ENCODE results near the gene CD37.
"Not testable (repeated sequence)": the region's sequence is repeated elsewhere in the genome, so short reads cannot be mapped to it uniquely, and the experiment has no call there.

CD37 gene

GRCh38 chr19:49335071-49335783, at the start of gene CD37:
Gene CD37, plus strand, starts transcription at chr19:49335406. Its CDS starts 135 bp downstream, at chr19:49335541.
- DNase-seq (ENCODE audit: low read depth), result no peak
- no peak within 1 kb of the TSS for H3K4me3 ChIP-seq (ENCODE audit: low read length)
- no peak for TF ChIP-seq CTCF (IDR thresholded peaks at IDR 0.05; ENCODE audit: insufficient read depth, low read depth, low read length, missing control alignments)

GRCh38 chr19:49287141-49287770, 48.0 kb upstream of the CD37 start:
- no peak overlapping the region for H3K4me3 ChIP-seq (ENCODE audit: low read length)
- no peak for TF ChIP-seq CTCF (IDR thresholded peaks at IDR 0.05; ENCODE audit: insufficient read depth, low read depth, low read length, missing control alignments)
- no peak for DNase-seq (ENCODE audit: low read depth)

GRCh38 chr19:49288205-49288604, 47.0 kb upstream of the CD37 start:
- not testable (repeated sequence) for H3K4me3 ChIP-seq (ENCODE audit: low read length); DNase-seq (ENCODE audit: low read depth)

GRCh38 chr19:49289286-49289685, 45.9 kb upstream of the CD37 start:
- DNase-seq (ENCODE audit: low read depth); H3K4me3 ChIP-seq (ENCODE audit: low read length): not testable (repeated sequence)

- no peak for TF ChIP-seq CTCF (IDR thresholded peaks at IDR 0.05; ENCODE audit: insufficient read depth, low read depth, low read length, missing control alignments)
- no peak overlapping the region for H3K4me3 ChIP-seq (ENCODE audit: low read length)
- DNase-seq (ENCODE audit: low read depth), result no peak
These were observed 44.7 kb upstream of the CD37 start for GRCh38 chr19:49290517-49290916.

GRCh38 chr19:49294401-49294800, 40.8 kb upstream of the CD37 start:
- DNase-seq (ENCODE audit: low read depth), result no peak
- no peak overlapping the region for H3K4me3 ChIP-seq (ENCODE audit: low read length)
- no peak for TF ChIP-seq CTCF (IDR thresholded peaks at IDR 0.05; ENCODE audit: insufficient read depth, low read depth, low read length, missing control alignments)

GRCh38 chr19:49295208-49295880, 39.9 kb upstream of the CD37 start:
- no peak for TF ChIP-seq CTCF (IDR thresholded peaks at IDR 0.05; ENCODE audit: insufficient read depth, low read depth, low read length, missing control alignments)
- no peak for DNase-seq (ENCODE audit: low read depth)
- no peak overlapping the region for H3K4me3 ChIP-seq (ENCODE audit: low read length)

GRCh38 chr19:49297403-49297802, 37.8 kb upstream of the CD37 start:
- no peak overlapping the region for H3K4me3 ChIP-seq (ENCODE audit: low read length)
- no peak for TF ChIP-seq CTCF (IDR thresholded peaks at IDR 0.05; ENCODE audit: insufficient read depth, low read depth, low read length, missing control alignments)
- no peak for DNase-seq (ENCODE audit: low read depth)

GRCh38 chr19:49298653-49299052, 36.6 kb upstream of the CD37 start:
- not testable (repeated sequence) for DNase-seq (ENCODE audit: low read depth); H3K4me3 ChIP-seq (ENCODE audit: low read length)
